ENCODE measurements around the gene LCK. TPM values are rescaled to one million over a fixed set of nuclear protein-coding genes. Genes with fewer than 3 reads are reported as not detected.

Gene LCK
- total and polyA plus RNA-seq, 9 of the 15 experiments (the other 6 are each of a cell fraction or from before 2014, with no cell fraction given) = 0.04 to 0.47 (median 0.13) TPM; not detected in 6

- peak; percentile 93 for TF ChIP-seq ZNF592 (IDR thresholded peaks at IDR 0.05)
- TF ChIP-seq ZNF778 (CRISPR knock-in tag; IDR thresholded peaks at IDR 0.05) = no peak
- no peak for TF ChIP-seq WHSC1 (IDR thresholded peaks at IDR 0.05; ENCODE audit: low read length)
- 0 out of 2 replicates have a peak, but pooled peaks have one; percentile 32 for TF ChIP-seq ZNF668 (CRISPR knock-in tag; IDR thresholded peaks at IDR 0.05)
- TF ChIP-seq MAFF (IDR thresholded peaks at IDR 0.05; ENCODE audit: low read length) = no peak
- 0 out of 2 replicates have a peak, but pooled peaks have one; percentile 24 for TF ChIP-seq ZNF41 (CRISPR knock-in tag; conservative IDR thresholded peaks at IDR 0.05)
- TF ChIP-seq HEY1 (CRISPR knock-in tag; IDR thresholded peaks at IDR 0.05; ENCODE audit: borderline replicate concordance) = no peak
- no peak for TF ChIP-seq NFE2 (IDR thresholded peaks at IDR 0.05; ENCODE audit: low read depth)
- no peak for TF ChIP-seq ZNF133 (CRISPR knock-in tag; IDR thresholded peaks at IDR 0.05)
- TF ChIP-seq DMBX1 (CRISPR knock-in tag; IDR thresholded peaks at IDR 0.05; ENCODE audit: borderline replicate concordance) = peak; percentile 64; the same call in 1 of the 2 replicates
- TF ChIP-seq TEAD1 (CRISPR knock-in tag; IDR thresholded peaks at IDR 0.05) = peak in 1 of 2 experiments; percentile 46; a peak in 1 of 4 replicates
- TF ChIP-seq SPI1 (IDR thresholded peaks at IDR 0.05; ENCODE audit: borderline replicate concordance, low read depth, low read length) = no peak
- no peak for TF ChIP-seq ZNF512 (tag; IDR thresholded peaks at IDR 0.05)
Observed at GRCh38 chr1:32311709-32312393, 60.8 kb downstream of the LCK start (continued).

All from K562 (cell line).